Measurements from ENCODE around the gene PCYT1A. TPM values are rescaled to one million over a fixed set of nuclear protein-coding genes. Genes with fewer than 3 reads are reported as not detected.

Gene PCYT1A
- total and polyA plus RNA-seq, 2 of the 13 experiments (the other 11 are each of a cell fraction or from before 2014, with no cell fraction given): 26.4 to 45.3 TPM

DNA sequence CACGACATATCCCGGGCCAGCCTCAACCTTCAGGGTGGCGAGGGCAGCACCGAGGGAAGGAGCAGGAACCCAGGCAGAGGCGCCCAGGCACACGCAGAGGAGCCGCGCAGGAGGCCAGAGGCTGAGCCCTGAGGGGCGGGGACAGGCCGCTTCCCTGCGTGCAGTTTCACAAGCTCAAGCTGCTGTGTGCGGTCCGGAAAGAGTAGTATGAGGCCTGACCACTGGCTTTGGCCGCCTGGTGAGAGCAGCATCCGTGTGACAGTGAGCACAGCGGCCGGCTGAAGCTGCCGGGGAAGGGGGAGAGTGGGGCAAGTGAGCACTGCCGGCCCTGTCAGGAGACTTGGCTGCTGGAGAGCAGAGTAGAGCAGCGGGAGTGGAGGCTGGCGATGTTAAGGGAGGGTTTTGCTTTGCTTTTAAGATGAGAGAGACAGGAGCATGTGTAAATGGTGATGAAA lies 85.0 kb downstream of the PCYT1A start (continued):
- TF ChIP-seq PCBP1 (IDR thresholded peaks at IDR 0.05; ENCODE audit: borderline replicate concordance, low read depth, low read length) (no peak), EP300 (IDR thresholded peaks at IDR 0.05; ENCODE audit: low read depth in 2 of 2, low read length in 2 of 2) (no peak), EP300 (CRISPR knock-in tag; IDR thresholded peaks at IDR 0.05; ENCODE audit: borderline replicate concordance) (no peak), HOXA5 (CRISPR knock-in tag; IDR thresholded peaks at IDR 0.05) (no peak), ZNF383 (CRISPR knock-in tag; IDR thresholded peaks at IDR 0.05; ENCODE audit: borderline replicate concordance) (no peak), STAG1 (CRISPR knock-in tag; IDR thresholded peaks at IDR 0.05) (no peak), ZNF33B (CRISPR knock-in tag; IDR thresholded peaks at IDR 0.05) (no peak), ARID2 (CRISPR knock-in tag; IDR thresholded peaks at IDR 0.05; ENCODE audit: borderline replicate concordance) (no peak), ZNF343 (CRISPR knock-in tag; IDR thresholded peaks at IDR 0.05) (no peak), FOXK1 (CRISPR knock-in tag; IDR thresholded peaks at IDR 0.05; ENCODE audit: borderline replicate concordance, low read depth) (no peak), NCOA5 (CRISPR knock-in tag; IDR thresholded peaks at IDR 0.05) (no peak), NPAS2 (CRISPR knock-in tag; IDR thresholded peaks at IDR 0.05; ENCODE audit: borderline replicate concordance) (no peak), ZFP82 (CRISPR knock-in tag; IDR thresholded peaks at IDR 0.05; ENCODE audit: borderline replicate concordance) (no peak), CENPT (CRISPR knock-in tag; IDR thresholded peaks at IDR 0.05; ENCODE audit: low read depth) (no peak), DPF2 (CRISPR knock-in tag; IDR thresholded peaks at IDR 0.05; ENCODE audit: borderline replicate concordance, low read depth) (no peak), ZNF354B (CRISPR knock-in tag; IDR thresholded peaks at IDR 0.05) (no peak), CHD2 (IDR thresholded peaks at IDR 0.05; ENCODE audit: low read depth, low read length) (no peak), ZNF891 (CRISPR knock-in tag; IDR thresholded peaks at IDR 0.05) (0 out of 2 replicates have a peak, but pooled peaks have one; percentile 49), ZNF589 (CRISPR knock-in tag; conservative IDR thresholded peaks at IDR 0.05) (no peak), ZNF713 (CRISPR knock-in tag; IDR thresholded peaks at IDR 0.05) (no peak), MEF2D (CRISPR knock-in tag; IDR thresholded peaks at IDR 0.05) (no peak), ZFP37 (CRISPR knock-in tag; IDR thresholded peaks at IDR 0.05; ENCODE audit: borderline replicate concordance) (no peak), ZNF451 (CRISPR knock-in tag; IDR thresholded peaks at IDR 0.05) (no peak), ZIK1 (CRISPR knock-in tag; IDR thresholded peaks at IDR 0.05; ENCODE audit: borderline replicate concordance, low read depth) (no peak), ZNF747 (CRISPR knock-in tag; IDR thresholded peaks at IDR 0.05; ENCODE audit: borderline replicate concordance) (no peak), HOXA7 (CRISPR knock-in tag; IDR thresholded peaks at IDR 0.05) (no peak), DNMT3B (CRISPR knock-in tag; conservative IDR thresholded peaks at IDR 0.05) (no peak)
- TF ChIP-seq, protein P1, sequence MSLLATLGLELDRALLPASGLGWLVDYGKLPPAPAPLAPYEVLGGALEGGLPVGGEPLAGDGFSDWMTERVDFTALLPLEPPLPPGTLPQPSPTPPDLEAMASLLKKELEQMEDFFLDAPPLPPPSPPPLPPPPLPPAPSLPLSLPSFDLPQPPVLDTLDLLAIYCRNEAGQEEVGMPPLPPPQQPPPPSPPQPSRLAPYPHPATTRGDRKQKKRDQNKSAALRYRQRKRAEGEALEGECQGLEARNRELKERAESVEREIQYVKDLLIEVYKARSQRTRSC (CRISPR knock-in tag; IDR thresholded peaks at IDR 0.05; ENCODE audit: low read depth): no peak
- TF ChIP-seq, protein P2, sequence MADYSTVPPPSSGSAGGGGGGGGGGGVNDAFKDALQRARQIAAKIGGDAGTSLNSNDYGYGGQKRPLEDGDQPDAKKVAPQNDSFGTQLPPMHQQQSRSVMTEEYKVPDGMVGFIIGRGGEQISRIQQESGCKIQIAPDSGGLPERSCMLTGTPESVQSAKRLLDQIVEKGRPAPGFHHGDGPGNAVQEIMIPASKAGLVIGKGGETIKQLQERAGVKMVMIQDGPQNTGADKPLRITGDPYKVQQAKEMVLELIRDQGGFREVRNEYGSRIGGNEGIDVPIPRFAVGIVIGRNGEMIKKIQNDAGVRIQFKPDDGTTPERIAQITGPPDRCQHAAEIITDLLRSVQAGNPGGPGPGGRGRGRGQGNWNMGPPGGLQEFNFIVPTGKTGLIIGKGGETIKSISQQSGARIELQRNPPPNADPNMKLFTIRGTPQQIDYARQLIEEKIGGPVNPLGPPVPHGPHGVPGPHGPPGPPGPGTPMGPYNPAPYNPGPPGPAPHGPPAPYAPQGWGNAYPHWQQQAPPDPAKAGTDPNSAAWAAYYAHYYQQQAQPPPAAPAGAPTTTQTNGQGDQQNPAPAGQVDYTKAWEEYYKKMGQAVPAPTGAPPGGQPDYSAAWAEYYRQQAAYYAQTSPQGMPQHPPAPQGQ (CRISPR knock-in tag; IDR thresholded peaks at IDR 0.05; ENCODE audit: borderline replicate concordance): no peak
- TF ChIP-seq, protein P3, sequence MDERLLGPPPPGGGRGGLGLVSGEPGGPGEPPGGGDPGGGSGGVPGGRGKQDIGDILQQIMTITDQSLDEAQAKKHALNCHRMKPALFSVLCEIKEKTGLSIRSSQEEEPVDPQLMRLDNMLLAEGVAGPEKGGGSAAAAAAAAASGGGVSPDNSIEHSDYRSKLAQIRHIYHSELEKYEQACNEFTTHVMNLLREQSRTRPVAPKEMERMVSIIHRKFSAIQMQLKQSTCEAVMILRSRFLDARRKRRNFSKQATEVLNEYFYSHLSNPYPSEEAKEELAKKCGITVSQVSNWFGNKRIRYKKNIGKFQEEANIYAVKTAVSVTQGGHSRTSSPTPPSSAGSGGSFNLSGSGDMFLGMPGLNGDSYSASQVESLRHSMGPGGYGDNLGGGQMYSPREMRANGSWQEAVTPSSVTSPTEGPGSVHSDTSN (CRISPR knock-in tag; IDR thresholded peaks at IDR 0.05): no peak
